Left colon (tissue), 2 donors: ENCODE data around the gene GPR153. TPM values are rescaled to one million over a fixed set of nuclear protein-coding genes. Genes with fewer than 3 reads are reported as not detected.

Source experiments
- ATAC-seq: fragments of 200-7000 bp; cut with Tn5 transposase; one replicate; pipeline ENCODE4 v1.9.1; 2020; ENCODE audit warnings: mild to moderate bottlenecking, moderate library complexity
- DNase-seq, 2 donors: peaks; one replicate each; pipeline ENCODE4 v3.0.0-alpha.2; 2020
- intact Hi-C, 2 donors: fragments of 100-400 bp; cut with DNase I in 1 of 2; cut with micrococcal nuclease in 1 of 2; formaldehyde crosslinking; loops; one replicate each; pipeline versions ENCODE4 v1.11.2 to v1.14.0; 2022; cut with DNase I, micrococcal nuclease
- total RNA-seq, 2 donors: library from RNA; stranded (reverse); fragmentation: NEBNext Ultra II Directional; extraction: Animal tissue kit (Norgen Biotek cat#: 25700); gene quantifications; one replicate each; pipeline ENCODE4 v1.2.1, GENCODE V29; 2021
- donor health status: DM: no; HTN: no; CAD: no.
- donor health status: DM: yes; HTN: yes; CAD: no.

GPR153 gene
- total RNA-seq, 2 donors from 2014 or later = 27.0 to 60.6 TPM

DNA sequence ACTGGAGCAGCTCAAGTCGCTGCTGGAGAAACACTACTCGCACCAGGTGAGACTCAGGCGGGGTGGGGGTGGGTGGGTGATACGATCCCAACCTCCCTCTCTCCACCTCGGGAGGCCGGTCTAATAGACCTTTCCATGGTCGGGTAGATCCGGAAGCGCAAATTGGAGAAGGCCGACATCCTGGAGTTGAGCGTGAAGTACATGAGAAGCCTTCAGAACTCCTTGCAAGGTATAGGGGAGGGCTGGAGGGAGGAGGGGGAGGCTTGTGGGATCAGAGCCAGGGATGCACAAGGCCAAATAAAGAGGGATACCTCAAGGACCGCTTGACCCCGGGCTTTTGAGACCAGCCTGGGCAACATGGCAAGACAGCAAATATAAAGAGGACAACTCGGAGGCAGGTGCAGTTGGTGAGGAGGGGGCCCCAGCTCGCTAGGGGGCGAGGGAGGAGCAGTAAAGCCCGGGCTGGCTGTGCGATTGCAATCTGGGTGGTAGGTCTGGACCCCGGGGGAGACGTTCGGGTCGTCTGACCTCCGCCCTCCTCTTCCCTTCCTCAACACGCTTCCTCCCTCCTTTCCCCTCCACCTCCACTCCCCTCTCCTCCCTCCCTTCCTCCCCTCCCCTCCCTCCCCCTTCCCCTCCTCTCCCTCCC lies 16.4 kb downstream of the GPR153 start:
- ATAC-seq (no peak), DNase-seq (no peak)
- intact Hi-C loops = loop anchor here in 1 of 2 donors (10.0 kb wide), 1 partner anchor 160 kb away; no protein-coding TSS in a partner anchor

DNA sequence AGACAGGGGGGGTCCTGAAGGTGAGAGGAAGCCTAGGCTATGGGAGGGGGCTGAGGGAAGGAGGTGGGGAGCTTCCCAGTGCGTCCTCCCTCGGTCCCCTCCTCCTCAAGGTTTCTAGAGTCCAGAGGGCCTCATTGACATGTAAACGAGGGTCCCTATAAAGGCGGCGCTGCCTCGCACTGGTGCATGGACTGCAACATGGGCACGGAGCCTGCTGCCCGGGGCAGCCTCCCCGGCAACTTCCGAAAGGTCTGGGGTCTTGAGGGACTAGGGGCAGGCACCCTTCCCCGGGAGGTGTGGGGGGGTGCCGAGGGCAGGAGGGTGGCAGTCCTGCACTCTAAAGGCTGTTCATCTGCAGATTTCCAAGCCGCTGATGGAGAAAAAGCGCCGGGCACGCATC lies 16.9 kb downstream of the GPR153 start, which contains the start of gene HES3:
Gene HES3 (plus strand): TSS at position 187 of the 400 bp plus-strand sequence. CDS start 187 bp downstream, at position 374.
- DNase-seq = no peak
- no peak for ATAC-seq
- intact Hi-C loops = loop anchor here in 1 of 2 donors (10.0 kb wide), 1 partner anchor 161 kb away; no protein-coding TSS in a partner anchor

DNA sequence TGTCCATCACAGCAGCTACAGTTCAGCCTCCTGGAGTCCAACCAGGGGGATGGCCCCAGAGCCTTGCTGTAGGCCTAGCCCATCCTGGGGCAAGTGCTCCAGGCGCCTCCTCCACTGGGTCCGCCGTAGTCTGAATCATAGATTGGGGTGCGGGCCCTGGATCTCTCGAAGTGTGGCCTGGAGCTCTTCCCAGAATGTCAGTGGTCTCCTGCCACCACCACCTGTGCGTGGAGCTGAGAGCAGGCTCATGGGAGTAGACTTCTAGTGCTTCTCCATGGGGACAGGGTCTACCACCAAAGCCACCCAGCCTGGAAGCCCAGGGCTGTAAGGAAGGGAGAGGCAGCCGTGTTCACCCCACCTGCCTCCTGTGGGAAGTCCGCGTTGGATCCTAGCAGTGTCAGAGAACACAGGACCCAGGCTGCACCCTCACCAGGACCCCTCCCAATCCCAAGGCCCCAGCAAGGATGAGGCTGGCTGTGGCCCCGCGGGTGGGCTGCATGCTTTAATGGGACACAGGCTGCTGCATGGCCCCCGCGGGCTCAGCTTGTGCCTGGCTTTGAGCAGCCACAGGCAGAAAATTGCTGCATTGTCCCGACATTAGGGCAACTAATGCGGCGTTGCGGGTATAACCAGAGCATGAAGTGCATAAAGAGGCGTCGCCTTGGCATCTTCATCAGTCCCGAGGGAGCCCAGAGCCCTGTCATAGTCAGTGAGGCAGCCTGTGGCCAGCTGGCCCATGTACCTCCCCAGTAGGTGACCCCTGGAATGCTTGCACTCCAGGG lies 17.7 kb downstream of the GPR153 start:
- ATAC-seq (no peak), DNase-seq (no peak)
- intact Hi-C loops = loop anchor here in 1 of 2 donors (10.0 kb wide), 1 partner anchor 162 kb away; no protein-coding TSS in a partner anchor

DNA sequence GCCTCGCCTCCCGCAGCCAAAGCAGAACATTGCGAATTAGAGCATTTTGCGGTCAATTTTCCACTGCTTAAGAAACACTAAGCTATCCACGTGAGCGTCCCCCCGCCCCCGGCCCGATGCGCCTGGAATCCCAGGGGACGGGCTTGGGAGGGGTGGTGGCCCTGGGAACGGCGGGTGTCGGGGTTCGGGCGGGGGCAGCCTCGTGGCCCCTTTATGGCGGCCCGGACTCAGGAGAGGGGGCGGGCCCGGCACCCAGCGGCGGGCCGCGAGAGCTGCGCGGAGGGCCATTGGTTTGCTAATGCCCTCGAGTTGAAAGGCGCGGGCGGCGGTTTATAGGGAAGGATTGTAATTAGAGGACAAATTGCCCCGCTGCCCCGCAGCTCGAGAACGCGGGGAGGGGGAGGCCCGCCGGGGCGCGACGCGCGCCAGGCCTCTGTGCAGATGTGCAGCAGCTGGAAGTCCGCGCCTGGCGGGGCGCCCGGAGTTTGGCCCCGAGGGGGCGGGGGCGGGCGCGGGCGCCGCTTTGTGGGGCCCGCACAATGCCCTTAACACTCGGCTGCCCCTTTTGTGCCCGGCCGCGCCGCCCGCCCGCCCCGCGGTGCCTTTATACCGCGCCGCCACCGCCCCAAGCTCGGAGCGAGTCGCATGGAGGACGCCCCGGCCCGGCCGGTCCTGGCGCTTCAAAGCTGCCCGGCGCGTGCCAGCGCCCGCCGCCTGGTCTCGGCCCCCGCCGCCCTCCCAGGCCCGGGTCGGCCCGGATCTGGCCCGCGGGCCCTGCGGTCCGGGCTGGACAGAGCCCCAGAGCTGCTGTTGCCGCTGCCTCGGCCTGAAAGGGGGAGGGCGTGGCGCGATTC lies 18.8 kb downstream of the GPR153 start:
- intact Hi-C loops = loop anchor here in 1 of 2 donors (10.0 kb wide), 1 partner anchor 163 kb away; no protein-coding TSS in a partner anchor
- ATAC-seq = no peak
- DNase-seq = no peak

DNA sequence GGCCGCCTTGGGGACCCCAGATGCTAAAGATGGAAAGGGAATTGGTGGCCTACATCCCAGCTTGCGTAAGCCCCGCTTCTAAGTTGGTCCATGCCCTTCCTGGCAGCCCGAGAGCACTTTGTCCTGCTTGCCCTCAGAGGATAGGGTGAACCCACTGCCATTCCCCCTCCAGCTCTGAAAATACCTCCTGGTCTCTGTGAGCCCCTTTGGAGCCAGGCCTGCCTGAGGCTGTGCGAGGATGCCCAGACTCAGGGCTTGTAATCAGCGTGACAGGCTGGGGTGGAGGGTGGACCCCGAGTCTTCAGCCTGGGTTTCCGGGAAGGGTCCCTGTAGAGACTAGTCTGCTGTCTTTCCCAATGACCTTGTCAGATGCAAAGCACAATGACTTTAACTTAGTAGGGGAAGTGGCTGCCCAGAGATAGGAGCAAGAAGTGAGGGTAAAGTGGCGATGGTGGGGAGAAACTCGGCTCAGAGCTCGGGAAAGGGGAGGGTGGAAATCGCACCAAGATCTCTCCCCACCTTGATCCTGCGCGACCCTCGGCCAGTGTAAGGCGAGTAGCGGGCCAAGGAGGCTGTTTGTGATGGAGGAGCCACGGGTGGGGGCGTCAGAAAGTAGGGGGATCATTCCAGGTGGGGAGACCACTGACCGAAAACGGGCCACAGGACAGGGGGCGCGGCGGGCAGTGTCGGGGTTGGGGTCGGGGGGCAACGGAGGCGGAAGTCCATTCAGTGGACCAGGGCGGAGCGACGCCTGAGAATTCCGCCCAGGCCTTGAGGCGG lies 19.6 kb downstream of the GPR153 start:
- ATAC-seq = no peak
- intact Hi-C loops = loop anchor here in 1 of 2 donors (10.0 kb wide), 1 partner anchor 164 kb away; no protein-coding TSS in a partner anchor
- DNase-seq = no peak

DNA sequence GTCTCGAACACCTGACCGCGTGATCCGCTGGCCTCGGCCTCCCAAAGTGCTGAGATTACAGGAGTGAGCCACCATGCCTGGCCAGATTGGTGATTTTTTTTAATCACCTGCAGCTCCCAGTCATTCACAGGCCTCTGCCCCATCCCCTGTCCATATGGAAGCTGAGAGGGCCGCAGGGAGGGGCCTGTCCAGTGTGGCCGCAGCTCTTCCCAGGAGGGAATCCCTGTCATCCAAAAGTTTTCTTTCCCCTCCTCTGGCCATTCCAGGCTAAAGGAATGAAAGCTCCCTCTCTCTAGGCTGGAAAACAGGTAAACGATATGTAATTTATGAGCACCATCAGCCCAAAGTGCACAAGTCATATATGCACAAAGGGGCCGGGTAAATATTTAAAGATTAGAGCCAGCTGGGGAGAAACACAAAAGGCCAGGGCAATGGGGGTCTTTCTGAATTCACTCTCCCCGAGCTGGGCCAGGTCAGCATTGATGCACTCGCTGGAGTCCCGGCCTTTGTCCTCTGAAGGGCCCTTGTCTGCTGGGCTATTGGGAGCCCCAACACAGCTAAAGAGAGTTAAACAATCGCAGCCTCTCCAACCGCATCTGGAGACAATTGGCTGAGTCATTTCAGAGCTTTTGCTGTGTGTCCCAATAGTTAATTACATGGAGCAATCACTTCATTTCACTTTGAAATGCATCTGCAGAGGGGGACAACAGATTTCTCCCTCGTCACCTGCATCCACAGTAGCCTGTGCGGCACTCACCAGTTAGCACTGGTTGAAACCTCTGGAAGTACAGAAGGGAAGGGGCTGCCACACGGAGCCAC lies 20.7 kb downstream of the GPR153 start:
- intact Hi-C loops = loop anchor here in 1 of 2 donors (10.0 kb wide), 1 partner anchor 165 kb away; no protein-coding TSS in a partner anchor
- ATAC-seq = no peak
- no peak for DNase-seq

DNA sequence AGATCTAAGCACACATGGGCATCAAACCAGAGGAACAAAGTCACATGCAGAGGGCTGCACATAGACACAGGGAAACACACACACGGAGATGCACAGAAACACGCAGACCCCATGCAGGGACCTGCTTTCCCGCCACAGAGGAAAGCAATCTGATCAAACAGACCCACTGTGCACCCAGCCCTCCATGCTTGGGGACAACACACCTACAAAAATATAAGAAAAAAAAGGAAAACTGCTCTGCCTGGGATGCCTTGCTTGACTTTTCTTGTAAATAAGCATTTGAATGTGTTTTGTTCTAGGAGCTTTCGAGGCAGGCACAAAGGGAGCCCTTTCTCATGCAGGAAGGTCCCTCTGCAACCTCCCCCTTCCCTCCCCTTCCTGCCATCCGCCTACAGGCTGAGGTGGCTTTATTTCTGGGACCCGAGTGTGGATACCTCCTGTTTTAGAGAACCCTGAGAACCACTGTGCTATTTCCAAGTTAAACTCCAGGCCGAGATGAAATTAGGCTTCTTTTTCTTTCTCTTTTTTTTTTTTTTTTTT lies 21.6 kb downstream of the GPR153 start:
- no peak for DNase-seq
- ATAC-seq = no peak
- intact Hi-C loops = no loop called here

DNA sequence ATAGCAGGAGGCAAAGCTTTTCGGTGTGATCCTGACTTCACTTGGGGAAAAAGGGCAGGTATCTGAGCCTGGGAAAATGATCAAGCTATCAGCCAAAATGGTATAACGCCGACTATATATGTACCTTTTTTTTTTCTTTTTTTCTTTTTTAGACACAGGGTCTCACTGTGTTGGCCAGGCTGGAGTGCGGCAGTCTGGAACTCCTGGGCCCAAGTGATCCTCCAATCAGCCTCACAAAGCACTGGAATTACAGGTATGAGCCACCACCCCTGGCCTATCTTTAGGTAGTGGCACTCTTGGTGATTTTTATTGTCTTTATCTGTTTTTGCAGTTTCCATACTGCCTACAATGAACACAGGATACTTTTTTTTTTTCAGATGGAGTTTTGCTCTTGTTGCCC lies 23.8 kb downstream of the GPR153 start:
- DNase-seq (no peak), ATAC-seq (no peak)
- intact Hi-C loops = no loop called here

DNA sequence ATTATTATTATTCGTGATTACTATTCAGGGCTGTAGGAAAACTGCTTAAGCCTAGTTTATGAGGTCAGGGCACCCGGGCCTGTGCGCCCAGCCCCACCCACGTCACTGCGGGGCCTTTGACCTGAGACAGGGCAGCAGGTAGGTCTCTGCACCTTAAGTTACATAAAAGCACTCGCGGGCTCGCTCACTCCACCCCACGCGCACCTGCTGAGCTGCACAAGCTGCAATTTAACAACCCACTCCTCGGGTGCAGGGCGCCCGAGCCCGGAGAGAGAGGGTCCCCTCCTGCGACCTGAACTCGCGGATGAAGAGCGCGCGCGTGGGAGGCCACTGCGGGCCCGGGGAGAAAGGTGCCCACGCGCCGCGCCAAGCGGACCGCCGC lies 25.6 kb downstream of the GPR153 start:
- intact Hi-C loops = no loop called here
- DNase-seq (peak; percentile 72 to 75), ATAC-seq (peak; percentile 71)

DNA sequence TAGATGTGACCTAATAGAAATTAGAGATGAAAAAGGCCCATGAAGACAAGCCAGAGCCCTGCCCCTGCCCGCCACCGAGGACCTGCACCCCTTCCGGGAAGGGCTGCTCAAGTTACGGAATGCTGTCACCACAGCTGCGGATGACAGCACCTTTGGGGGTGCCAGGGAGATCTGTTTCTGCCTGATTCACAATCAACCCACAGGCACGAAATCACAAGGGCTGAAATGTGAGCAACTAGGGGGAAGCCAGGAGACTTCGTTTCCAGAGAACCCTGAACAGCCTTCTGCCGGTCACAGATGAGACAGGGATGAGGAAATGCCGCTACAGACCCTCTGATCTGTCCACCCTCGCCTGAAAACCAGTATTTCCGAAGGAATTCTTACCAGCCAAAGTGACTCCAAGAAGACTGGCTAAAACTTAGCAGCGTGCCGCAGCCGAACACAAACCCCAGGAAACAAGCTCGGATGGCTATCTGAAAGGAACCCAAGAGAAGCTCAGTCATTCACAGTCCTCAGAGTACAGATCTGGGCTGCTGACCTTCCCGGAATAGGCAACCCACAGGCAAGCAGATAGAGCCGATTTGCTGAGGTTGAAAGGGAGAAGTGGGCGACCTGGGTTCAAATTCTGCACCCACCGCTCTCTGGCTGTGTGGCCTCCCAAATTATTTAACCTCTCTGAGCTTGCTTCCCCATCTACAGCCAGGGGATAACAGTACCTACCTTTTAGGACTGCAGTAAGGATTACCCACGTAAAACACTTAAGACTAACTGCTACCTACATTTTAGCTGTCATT lies 26.2 kb downstream of the GPR153 start:
- no peak for DNase-seq
- intact Hi-C loops = no loop called here
- ATAC-seq = no peak

DNA sequence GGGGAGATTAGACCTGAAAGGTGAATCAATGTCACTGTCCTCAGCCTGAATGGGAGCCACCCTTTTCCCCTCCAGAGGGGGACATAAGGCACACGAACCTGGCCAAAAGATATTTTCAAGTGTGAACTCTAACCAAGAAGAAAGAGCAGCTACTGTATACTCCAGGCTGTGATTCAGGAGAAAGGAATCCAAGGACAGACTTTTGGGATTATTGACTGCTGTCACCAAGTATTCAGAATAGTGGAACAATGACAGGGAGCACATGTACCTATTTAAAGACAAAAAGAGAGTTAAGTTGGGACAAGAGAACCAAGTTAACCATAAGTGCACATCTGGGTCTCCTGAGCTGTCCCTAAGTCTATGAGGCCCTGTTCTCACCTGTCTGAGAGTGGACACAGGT lies 27.5 kb downstream of the GPR153 start:
- DNase-seq = no peak
- ATAC-seq = no peak
- intact Hi-C loops = no loop called here

DNA sequence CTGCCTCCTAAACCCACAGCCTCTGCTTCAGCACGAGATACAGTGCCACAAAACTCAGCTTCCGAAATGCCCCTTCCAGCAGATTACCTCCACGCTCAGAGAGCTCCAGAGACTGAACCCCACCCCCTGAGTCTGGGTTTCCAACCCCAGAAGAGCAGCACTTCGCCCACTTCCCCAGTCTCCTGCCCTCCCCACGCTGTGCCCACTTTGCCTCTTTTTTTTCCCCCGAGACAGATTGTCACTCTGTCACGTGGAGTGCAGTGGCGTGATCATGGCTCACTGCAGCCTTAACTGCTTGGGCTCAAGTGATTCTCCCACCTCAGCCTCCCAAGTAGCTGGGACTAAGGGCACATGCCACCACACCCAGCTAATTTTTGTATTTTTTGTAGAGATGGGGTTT lies 35.2 kb downstream of the GPR153 start:
- no peak for DNase-seq
- ATAC-seq = no peak
- intact Hi-C loops = no loop called here

DNA sequence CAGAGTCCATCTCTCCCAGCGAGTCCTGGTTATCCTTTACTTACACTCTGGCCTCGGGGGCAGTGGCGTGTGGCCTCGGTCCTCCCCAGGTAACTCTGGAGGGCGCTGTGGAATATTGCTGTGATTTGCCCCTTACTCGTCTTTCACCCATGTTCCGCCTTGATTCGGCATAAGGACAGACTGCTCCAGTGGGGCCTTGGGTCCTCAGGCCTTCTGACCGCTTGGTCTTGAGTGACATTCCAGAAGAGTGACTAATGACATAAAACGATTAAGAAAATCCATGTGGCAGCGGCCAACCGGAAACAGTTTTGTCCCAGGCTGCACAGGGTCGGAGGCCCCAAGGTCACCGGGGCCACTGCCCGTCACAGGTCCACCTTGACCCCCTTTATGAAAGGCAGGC lies 36.2 kb downstream of the GPR153 start:
- DNase-seq (no peak), ATAC-seq (no peak)
- intact Hi-C loops = no loop called here

DNA sequence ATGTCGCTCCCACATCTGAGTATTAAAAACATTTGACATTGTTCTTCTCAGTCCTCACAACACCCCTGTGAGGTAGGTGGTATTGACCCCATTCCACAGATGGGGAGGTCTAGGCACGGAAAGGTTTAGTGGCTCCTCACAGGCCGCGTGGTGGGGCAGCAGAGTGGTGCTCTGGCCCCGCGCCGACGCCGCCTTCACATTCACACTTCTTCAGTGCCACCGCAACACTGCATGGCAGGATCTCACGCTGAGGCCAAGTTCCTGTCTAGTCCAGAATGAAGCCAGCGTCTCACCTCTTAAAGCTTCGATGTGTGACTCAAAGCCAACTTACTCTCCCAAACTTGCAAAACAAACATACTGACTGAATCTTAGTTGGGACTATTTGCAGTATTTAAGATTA lies 37.3 kb downstream of the GPR153 start:
- ATAC-seq (no peak), DNase-seq (no peak)
- intact Hi-C loops = no loop called here

DNA sequence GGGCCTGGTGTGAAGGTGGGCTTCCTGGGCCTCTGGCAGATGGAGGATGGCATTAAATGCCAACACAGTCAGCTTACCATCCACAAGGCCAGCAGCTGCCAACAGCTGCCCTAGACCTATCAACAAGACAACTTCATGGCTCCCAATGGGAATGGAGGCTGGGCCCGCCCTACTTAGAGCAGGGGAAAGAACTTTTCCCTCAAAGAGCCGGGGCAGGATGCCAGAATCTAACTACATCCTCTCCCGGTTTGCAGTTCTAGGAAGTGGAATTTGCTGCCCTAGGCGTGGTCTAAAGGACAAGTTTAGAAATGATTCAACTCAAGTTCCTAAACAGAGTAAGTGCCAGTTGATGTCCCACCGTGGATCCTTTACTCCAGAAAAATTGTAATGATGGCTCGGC lies 38.3 kb downstream of the GPR153 start:
- intact Hi-C loops = no loop called here
- ATAC-seq (peak; percentile 25), DNase-seq (no peak)

DNA sequence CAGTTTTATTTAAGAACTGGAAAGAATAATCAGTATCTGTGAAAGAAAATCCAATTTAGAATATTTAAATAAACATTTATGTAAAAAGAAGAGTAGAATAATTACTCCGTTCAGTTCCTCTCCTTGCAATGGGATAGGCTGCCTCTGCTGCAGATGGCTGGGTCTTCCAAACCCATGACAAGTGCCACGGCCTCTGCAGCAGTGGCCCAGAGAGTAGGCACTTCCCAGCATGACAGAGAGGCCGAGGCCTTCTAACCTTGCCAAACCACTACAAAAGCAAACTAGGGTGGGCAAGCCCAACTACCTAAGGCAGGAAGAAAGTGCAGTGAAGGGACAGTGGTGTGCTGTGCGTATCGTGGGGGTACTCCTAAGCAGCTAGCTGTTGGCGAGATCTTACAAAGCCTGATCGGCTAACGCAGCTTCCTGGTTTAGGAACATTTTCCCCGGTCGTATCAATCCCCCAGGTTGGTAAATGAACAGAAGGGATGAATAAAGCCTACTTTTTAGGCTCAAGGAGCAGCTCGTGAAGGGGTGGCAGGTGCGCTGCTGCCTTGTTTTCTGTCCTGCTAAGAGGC lies 39.6 kb downstream of the GPR153 start:
- ATAC-seq (no peak), DNase-seq (no peak)
- intact Hi-C loops = no loop called here
